ENCODE measurements around the gene SLC30A10. TPM values are rescaled to one million over a fixed set of nuclear protein-coding genes. Genes with fewer than 3 reads are reported as not detected.
"Not testable (repeated sequence)": the region's sequence is repeated elsewhere in the genome, so short reads cannot be mapped to it uniquely, and the experiment has no call there.

The SLC30A10 gene
- total RNA-seq, 6 donors from 2014 or later: not detected

DNA sequence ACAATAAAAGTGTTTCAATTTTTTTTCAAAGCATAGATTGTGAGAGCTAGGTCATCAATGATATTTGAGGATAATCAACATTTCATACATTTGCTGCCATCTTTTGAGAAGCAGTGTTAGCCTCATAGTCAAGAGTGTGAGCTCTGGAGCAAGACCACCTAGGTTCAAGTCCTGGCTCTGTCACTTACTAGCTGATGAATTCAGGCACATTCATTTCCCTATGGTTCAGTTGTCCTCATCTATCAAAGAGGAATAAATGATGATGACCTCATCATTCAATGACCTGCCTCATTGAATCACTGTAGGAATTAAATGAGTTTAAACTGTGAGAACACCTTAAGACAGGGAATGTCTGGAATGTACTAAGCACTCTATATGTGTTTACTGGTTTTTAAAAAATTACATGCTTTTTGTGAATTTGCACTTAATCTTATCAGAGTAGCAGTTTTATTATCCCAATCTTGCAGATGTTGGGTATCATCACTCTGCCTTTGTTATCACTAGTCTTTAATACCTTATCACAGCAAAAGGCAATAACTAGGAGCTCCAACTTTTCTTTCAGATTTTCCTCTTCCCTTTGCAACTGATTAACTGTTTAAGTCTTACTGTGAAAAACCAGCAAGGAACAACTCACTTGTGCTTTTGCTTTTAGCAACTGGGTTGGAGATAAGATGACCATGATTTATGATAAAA lies 47.4 kb downstream of the SLC30A10 start:
- TF ChIP-seq POLR2AphosphoS5 (IDR thresholded peaks at IDR 0.05) (no peak), EP300 (IDR thresholded peaks at IDR 0.05) (no peak), CTCF (IDR thresholded peaks at IDR 0.05) (no peak), POLR2A (IDR thresholded peaks at IDR 0.05) (no peak)
- no peaks in the 10 kb centered on the region for H3K4me1 ChIP-seq
- ATAC-seq (ENCODE audit: low FRiP score in 2 of 2) (no peak), DNase-seq (no peak)
- H3K36me3 ChIP-seq: no peaks in the 10 kb centered on the region
- H3K27me3 ChIP-seq: no peaks in the 10 kb centered on the region
- H3K27ac ChIP-seq: no peak overlapping the region
- no peaks in the 10 kb centered on the region for H3K9me3 ChIP-seq
- no peak overlapping the region for H3K4me3 ChIP-seq

DNA sequence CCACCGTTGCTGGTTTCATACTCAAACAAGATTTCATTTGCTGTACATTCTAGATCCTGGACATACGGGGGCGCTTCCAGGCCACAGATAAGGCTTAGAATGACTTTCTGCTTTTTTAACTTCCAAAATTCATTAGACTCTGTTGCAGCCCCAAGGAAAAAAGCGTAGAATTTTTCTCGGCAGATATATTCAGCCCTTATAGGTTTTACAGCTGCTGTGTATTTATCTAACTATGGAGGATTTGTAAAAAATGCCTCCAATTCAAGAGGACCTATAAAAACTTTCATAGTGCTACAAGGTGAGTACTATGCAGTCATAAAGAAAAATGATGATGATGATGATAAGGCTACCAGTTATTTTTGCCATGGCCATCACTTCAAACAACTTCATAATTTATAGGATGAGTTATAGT lies 51.6 kb downstream of the SLC30A10 start:
- H3K27me3 ChIP-seq: no peaks in the 10 kb centered on the region
- no peaks in the 10 kb centered on the region for H3K4me1 ChIP-seq
- no peak for TF ChIP-seq EP300 (IDR thresholded peaks at IDR 0.05)
- TF ChIP-seq POLR2A (IDR thresholded peaks at IDR 0.05): no peak
- TF ChIP-seq POLR2AphosphoS5 (IDR thresholded peaks at IDR 0.05): no peak
- no peak for TF ChIP-seq CTCF (IDR thresholded peaks at IDR 0.05)
- H3K27ac ChIP-seq: no peak overlapping the region
- no peaks in the 10 kb centered on the region for H3K36me3 ChIP-seq
- DNase-seq (no peak), ATAC-seq (ENCODE audit: low FRiP score in 2 of 2) (no peak)
- no peak overlapping the region for H3K4me3 ChIP-seq
- no peaks in the 10 kb centered on the region for H3K9me3 ChIP-seq
- WGBS, 2 donors: 71 to 78% methylated on average over 5 of the region's 5 CpGs

DNA sequence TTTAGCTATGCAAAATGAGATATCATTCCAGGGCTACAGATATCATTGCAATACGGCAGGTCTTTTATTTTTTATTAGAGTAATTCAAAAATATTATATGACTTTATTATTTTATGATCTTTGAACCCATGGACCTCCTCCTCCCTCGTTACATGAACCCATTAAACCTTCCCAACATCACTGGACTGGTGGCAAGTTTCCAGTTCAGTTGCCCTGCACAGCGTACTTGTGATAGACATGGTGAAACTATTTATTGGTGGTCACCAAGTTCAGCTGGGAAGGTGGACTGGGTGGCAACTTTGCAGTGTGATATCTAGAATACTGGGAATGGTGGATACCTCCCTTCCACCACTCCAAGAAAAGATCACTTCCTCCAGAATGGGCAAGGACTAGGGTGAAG lies 52.5 kb downstream of the SLC30A10 start:
- no peak for ATAC-seq (ENCODE audit: low FRiP score in 2 of 2)
- Histone ChIP-seq H3K27me3 (no peaks in the 10 kb centered on the region), H3K36me3 (no peaks in the 10 kb centered on the region), H3K9me3 (no peaks in the 10 kb centered on the region), H3K27ac (no peak overlapping the region), H3K4me3 (no peak overlapping the region), H3K4me1 (no peaks in the 10 kb centered on the region)
- DNase-seq: no peak
- WGBS, 2 donors: 66 to 81% methylated on average over 3 of the region's 3 CpGs
- TF ChIP-seq POLR2A (IDR thresholded peaks at IDR 0.05): no peak
- no peak for TF ChIP-seq CTCF (IDR thresholded peaks at IDR 0.05)
- no peak for TF ChIP-seq EP300 (IDR thresholded peaks at IDR 0.05)
- no peak for TF ChIP-seq POLR2AphosphoS5 (IDR thresholded peaks at IDR 0.05)

- H3K4me1 ChIP-seq; H3K9me3 ChIP-seq; H3K27ac ChIP-seq; H3K36me3 ChIP-seq; ATAC-seq (ENCODE audit: low FRiP score in 2 of 2); H3K4me3 ChIP-seq; DNase-seq; H3K27me3 ChIP-seq: not testable (repeated sequence)
- WGBS, 2 donors: 57 to 72% methylated on average over 1 of the region's 1 CpG
Measured at GRCh38 chr1:219872538-219872937, 55.8 kb downstream of the SLC30A10 start.

- no peaks in the 10 kb centered on the region for H3K36me3 ChIP-seq
- H3K27me3 ChIP-seq: no peaks in the 10 kb centered on the region
- TF ChIP-seq EP300 (IDR thresholded peaks at IDR 0.05) (no peak), POLR2AphosphoS5 (IDR thresholded peaks at IDR 0.05) (no peak), CTCF (IDR thresholded peaks at IDR 0.05) (no peak), POLR2A (IDR thresholded peaks at IDR 0.05) (no peak)
- ATAC-seq (ENCODE audit: low FRiP score in 2 of 2) (no peak), DNase-seq (no peak)
- 29 to 37% methylated on average over 3 of the region's 3 CpGs for WGBS, 2 donors
- H3K27ac ChIP-seq: no peak overlapping the region
- no peaks in the 10 kb centered on the region for H3K9me3 ChIP-seq
- no peak overlapping the region for H3K4me3 ChIP-seq
- no peaks in the 10 kb centered on the region for H3K4me1 ChIP-seq
Measured at GRCh38 chr1:219871427-219872057, 56.8 kb downstream of the SLC30A10 start.

DNA sequence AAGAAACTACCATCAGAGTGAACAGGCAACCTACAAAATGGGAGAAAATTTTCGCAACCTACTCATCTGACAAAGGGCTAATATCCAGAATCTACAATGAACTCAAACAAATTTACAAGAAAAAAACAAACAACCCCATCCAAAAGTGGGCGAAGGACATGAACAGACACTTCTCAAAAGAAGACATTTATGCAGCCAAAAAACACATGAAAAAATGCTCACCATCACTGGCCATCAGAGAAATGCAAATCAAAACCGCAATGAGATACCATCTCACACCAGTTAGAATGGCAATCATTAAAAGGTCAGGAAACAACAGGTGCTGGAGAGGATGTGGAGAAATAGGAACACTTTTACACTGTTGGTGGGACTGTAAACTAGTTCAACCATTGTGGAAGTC lies 59.7 kb downstream of the SLC30A10 start:
- not testable (repeated sequence) for H3K9me3 ChIP-seq; H3K27ac ChIP-seq; H3K4me1 ChIP-seq; H3K4me3 ChIP-seq; ATAC-seq (ENCODE audit: low FRiP score in 2 of 2); H3K27me3 ChIP-seq; H3K36me3 ChIP-seq; DNase-seq
- WGBS, 2 donors: 100% methylated on average over 2 of the region's 3 CpGs; no CpG with 5 or more reads in 1 of the 2 donors

Measured in upper lobe of left lung (tissue), 6 donors.